SK-N-SH (cell line): ENCODE data around the gene JADE3. TPM values are rescaled to one million over a fixed set of nuclear protein-coding genes. Genes with fewer than 3 reads are reported as not detected.

ENCODE experiments used
- CTCF ChIA-PET: fragments of 300-600, 350-600 bp; formaldehyde crosslinking; extraction: SDS; loops from one replicate; lab custom pipeline; 2021; lab: Yijun Ruan, JAX
- POLR2A ChIA-PET: fragments of 350-600 bp; sonication (Branson Sonifier 250); formaldehyde crosslinking; extraction: SDS; loops from one replicate; lab custom pipeline; 2020; ENCODE audit warnings: antibody characterized with exemption, inconsistent platforms; lab: Yijun Ruan, JAX
- DNase-seq: peaks from one replicate; pipeline ENCODE4 v3.0.0; 2012
- H2AFZ ChIP-seq: fragments of 200-600 bp; sonication (generic); 2 replicates; pipeline ENCODE4 v1.8.1; 2016; ENCODE audit warnings: antibody characterized with exemption, mild to moderate bottlenecking, low read depth
- H3F3A ChIP-seq: fragments of 200-600 bp; sonication (generic); replicated peaks from 2 replicates; pipeline ENCODE3; 2016; ENCODE audit warnings: antibody characterized with exemption, mild to moderate bottlenecking; ENCODE audit not compliant: insufficient read depth
- H3K27ac ChIP-seq, 2 experiments: fragments of 200-500 bp in 1 of 2; fragments of 200-600 bp in 1 of 2; sonication (Bioruptor generic) in 1 of 2; sonication (generic), shearing (Covaris generic) in 1 of 2; 2 replicates each; pipeline versions ENCODE4 v1.5.1 to v1.6.1; 2014 to 2016; ENCODE audit warnings: low read depth in 2 of 2, inconsistent platforms in 1 of 2, low read length in 1 of 2, mild to moderate bottlenecking in 1 of 2, mixed read lengths in 1 of 2
- H3K27me3 ChIP-seq: fragments of 200-600 bp; sonication (generic), shearing (Covaris generic); 2 replicates; pipeline ENCODE4 v1.6.1; 2016; ENCODE audit warnings: mixed run types; ENCODE audit not compliant: insufficient read depth
- H3K36me3 ChIP-seq, 2 experiments: fragments of 200-500 bp in 1 of 2; fragments of 200-600 bp in 1 of 2; sonication (Bioruptor generic) in 1 of 2; sonication (generic) in 1 of 2; replicated peaks in 1 of 2; 2 replicates each; pipeline versions ENCODE3 to v1.5.1; 2014 to 2016; ENCODE audit warnings: low read length in 1 of 2, mild to moderate bottlenecking in 1 of 2; ENCODE audit not compliant: insufficient read depth in 2 of 2, control insufficient read depth in 1 of 2
- H3K4me1 ChIP-seq, 2 experiments: fragments of 200-500 bp in 1 of 2; fragments of 200-600 bp in 1 of 2; sonication (Bioruptor generic) in 1 of 2; sonication (generic), shearing (Covaris generic) in 1 of 2; 2 replicates each; pipeline versions ENCODE4 v1.5.1 to v1.6.1; 2014 to 2016; ENCODE audit warnings: low read depth in 1 of 2, low read length in 1 of 2, mixed run types in 1 of 2; ENCODE audit not compliant: insufficient read depth in 2 of 2, control insufficient read depth in 1 of 2
- H3K4me2 ChIP-seq: fragments of 200-600 bp; sonication (generic), shearing (Covaris generic); 2 replicates; pipeline ENCODE4 v1.6.1; 2017; ENCODE audit warnings: mixed run types
- H3K4me3 ChIP-seq, 2 experiments: fragments of 200-500 bp in 1 of 2; fragments of 200-600 bp in 1 of 2; sonication (Bioruptor generic) in 1 of 2; sonication (generic), shearing (Covaris generic) in 1 of 2; 2 replicates each; pipeline versions ENCODE4 v1.5.1 to v1.8.1; 2014 to 2016; ENCODE audit warnings: low read depth in 2 of 2, inconsistent platforms in 1 of 2, low read length in 1 of 2, mild to moderate bottlenecking in 1 of 2, mixed read lengths in 1 of 2, moderate library complexity in 1 of 2
- H3K79me2 ChIP-seq: fragments of 200-600 bp; sonication (generic); 2 replicates; pipeline ENCODE4 v1.8.1; 2017; ENCODE audit warnings: mild to moderate bottlenecking; ENCODE audit not compliant: insufficient read depth
- H3K9ac ChIP-seq: fragments of 200-600 bp; sonication (generic); 2 replicates; pipeline ENCODE4 v1.6.1; 2017; ENCODE audit warnings: mixed run types
- H3K9me2 ChIP-seq: fragments of 200-600 bp; sonication (generic); 2 replicates; pipeline ENCODE4 v1.6.1; 2017; ENCODE audit warnings: mixed run types
- H3K9me3 ChIP-seq: fragments of 200-600 bp; sonication (generic); 2 replicates; pipeline ENCODE4 v1.6.1; 2017; ENCODE audit warnings: mixed run types, mild to moderate bottlenecking, moderate library complexity
- H4K20me1 ChIP-seq: fragments of 200-600 bp; sonication (generic); 2 replicates; pipeline ENCODE4 v1.6.1; 2017; ENCODE audit warnings: mild to moderate bottlenecking, mixed run types; ENCODE audit not compliant: insufficient read depth
- EP300 ChIP-seq, 2 experiments: IDR thresholded peaks; 2 replicates each; pipeline versions ENCODE4 v1.4.0 to v1.6.1; 2012; ENCODE audit warnings: borderline replicate concordance in 1 of 2, low read depth in 1 of 2, low read length in 1 of 2
- FOXJ3 ChIP-seq: sonication (generic); formaldehyde crosslinking; IDR thresholded peaks from 2 replicates; pipeline ENCODE4 v1.5.1; 2020; ENCODE audit warnings: mild to moderate bottlenecking, missing genetic modification reagents
- FOXM1 ChIP-seq: IDR thresholded peaks from 2 replicates; pipeline ENCODE4 v1.4.0; 2012; ENCODE audit warnings: low read depth, mild to moderate bottlenecking
- GATA2 ChIP-seq: sonication (generic); formaldehyde crosslinking; IDR thresholded peaks from 2 replicates; pipeline ENCODE4 v1.5.0; 2020; ENCODE audit warnings: mild to moderate bottlenecking, missing genetic modification reagents
- MXI1 ChIP-seq: IDR thresholded peaks from 2 replicates; pipeline ENCODE4 v1.6.1; 2012; ENCODE audit warnings: mild to moderate bottlenecking, low read depth, low read length, improper control_type of control experiment
- NRF1 ChIP-seq: IDR thresholded peaks from 2 replicates; pipeline ENCODE4 v1.6.1; 2012; ENCODE audit warnings: low read depth, mild to moderate bottlenecking, low read length
- POLR2AphosphoS5 ChIP-seq: IDR thresholded peaks from 2 replicates; pipeline ENCODE4 v1.6.1; 2012; ENCODE audit warnings: low read depth, low read length
- RAD21 ChIP-seq: IDR thresholded peaks from 2 replicates; pipeline ENCODE4 v1.6.1; 2012; ENCODE audit warnings: mild to moderate bottlenecking, low read length
- RXRA ChIP-seq: IDR thresholded peaks from 2 replicates; pipeline ENCODE4 v1.4.0; 2012; ENCODE audit warnings: low read depth, mild to moderate bottlenecking, borderline replicate concordance
- TAF1 ChIP-seq: IDR thresholded peaks from 2 replicates; pipeline ENCODE4 v1.6.1; 2012; ENCODE audit warnings: low read depth, mild to moderate bottlenecking, low read length, moderate library complexity, borderline replicate concordance
- TCF12 ChIP-seq: IDR thresholded peaks from 2 replicates; pipeline ENCODE4 v1.4.0; 2012
- YY1 ChIP-seq: IDR thresholded peaks from 2 replicates; pipeline ENCODE4 v1.4.0; 2012; ENCODE audit warnings: low read depth, mild to moderate bottlenecking
- WGBS: methylation state at CpG from one replicate; pipeline ENCODE4 v1.1.6; 2017; ENCODE audit warnings: low lambda C conversion rate; 5-methylcytosine and 5-hydroxymethylcytosine counted together
- polyA plus RNA-seq, 3 experiments: library from polyadenylated mRNA; depleted of rRNA; stranded (reverse); fragments of >200 nt; gene quantifications; 2 replicates each; pipeline ENCODE4 v1.2.3, GENCODE V29; 2012
- TF ChIP-seq, protein P1 (sequence below): fragments of 150-350 bp; IDR thresholded peaks from 2 replicates; pipeline ENCODE4 v1.6.1; 2017; ENCODE audit warnings: antibody characterized with exemption, low read length, low read depth, borderline replicate concordance
- TF ChIP-seq, protein P2 (sequence below): fragments of 150-350 bp; IDR thresholded peaks from 2 replicates; pipeline ENCODE4 v1.6.1; 2016; ENCODE audit warnings: mild to moderate bottlenecking, low read depth, low read length
- TF ChIP-seq, protein P3 (sequence below): IDR thresholded peaks from 2 replicates; pipeline ENCODE4 v1.4.0; 2012; ENCODE audit warnings: low read depth

The JADE3 gene
- polyA plus RNA-seq, 1 of the 3 experiments (the other 2 are of a cell fraction) = 3.0 TPM

DNA sequence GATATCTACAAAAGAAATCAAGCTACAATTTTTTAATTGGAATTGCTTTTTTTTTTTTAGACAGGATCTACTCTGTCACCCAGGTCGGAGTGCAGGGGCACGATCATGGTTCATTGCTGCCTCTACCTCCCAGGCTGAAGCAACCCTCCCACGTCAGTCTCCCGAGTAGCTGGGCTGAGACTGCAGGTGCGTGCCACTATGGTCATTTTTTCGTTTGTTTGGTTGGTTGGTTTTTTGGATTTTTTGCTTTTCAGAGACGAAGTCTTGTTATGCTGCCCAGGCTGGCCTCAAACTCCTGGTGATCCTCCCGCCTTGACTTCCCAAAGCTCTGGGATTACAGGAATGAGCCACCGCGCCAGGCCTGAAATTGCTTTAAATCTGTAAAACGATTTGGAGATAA is 181.6 kb downstream of the JADE3 start (continued):
- no peak for TF ChIP-seq YY1
- TF ChIP-seq GATA2 (CRISPR knock-in tag) = no peak
- TF ChIP-seq RXRA = no peak

DNA sequence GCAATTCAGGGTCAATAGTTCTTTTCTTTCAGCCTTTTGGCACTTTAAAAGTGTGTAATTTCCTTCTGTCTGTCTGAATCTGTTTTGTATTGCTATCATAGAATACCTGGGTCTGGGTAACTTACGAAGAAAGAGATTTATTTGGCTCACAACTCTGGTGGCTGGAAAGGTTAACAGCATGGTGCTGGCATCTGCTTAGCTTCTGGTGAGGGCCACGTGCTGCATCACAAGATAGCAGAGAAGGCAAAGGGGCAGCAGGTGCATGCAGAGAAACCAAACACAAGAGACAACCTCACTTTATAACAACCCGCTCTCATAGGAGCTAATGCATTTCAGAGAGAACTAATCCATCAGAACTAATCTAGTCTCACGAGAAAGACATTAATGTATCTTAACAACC is 184.8 kb downstream of the JADE3 start:
- no peaks in the 10 kb centered on the region for H3K9me3 ChIP-seq
- H3K36me3 ChIP-seq = no peaks in the 10 kb centered on the region
- CTCF ChIA-PET = no interaction called here
- 54% methylated on average over 4 of the region's 4 CpGs for WGBS
- TF ChIP-seq FOXJ3 (CRISPR knock-in tag) (no peak), POLR2AphosphoS5 (no peak), NRF1 (no peak), RAD21 (no peak), YY1 (no peak), TCF12 (no peak), FOXM1 (no peak), EP300 (IDR thresholded peaks at IDR 0.05; ENCODE audit: borderline replicate concordance in 1 of 2, low read depth in 1 of 2, low read length in 1 of 2) (no peak), TAF1 (no peak), MXI1 (no peak)
- TF ChIP-seq, protein P1, sequence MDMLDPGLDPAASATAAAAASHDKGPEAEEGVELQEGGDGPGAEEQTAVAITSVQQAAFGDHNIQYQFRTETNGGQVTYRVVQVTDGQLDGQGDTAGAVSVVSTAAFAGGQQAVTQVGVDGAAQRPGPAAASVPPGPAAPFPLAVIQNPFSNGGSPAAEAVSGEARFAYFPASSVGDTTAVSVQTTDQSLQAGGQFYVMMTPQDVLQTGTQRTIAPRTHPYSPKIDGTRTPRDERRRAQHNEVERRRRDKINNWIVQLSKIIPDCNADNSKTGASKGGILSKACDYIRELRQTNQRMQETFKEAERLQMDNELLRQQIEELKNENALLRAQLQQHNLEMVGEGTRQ = no peak
- TF ChIP-seq, protein P2, sequence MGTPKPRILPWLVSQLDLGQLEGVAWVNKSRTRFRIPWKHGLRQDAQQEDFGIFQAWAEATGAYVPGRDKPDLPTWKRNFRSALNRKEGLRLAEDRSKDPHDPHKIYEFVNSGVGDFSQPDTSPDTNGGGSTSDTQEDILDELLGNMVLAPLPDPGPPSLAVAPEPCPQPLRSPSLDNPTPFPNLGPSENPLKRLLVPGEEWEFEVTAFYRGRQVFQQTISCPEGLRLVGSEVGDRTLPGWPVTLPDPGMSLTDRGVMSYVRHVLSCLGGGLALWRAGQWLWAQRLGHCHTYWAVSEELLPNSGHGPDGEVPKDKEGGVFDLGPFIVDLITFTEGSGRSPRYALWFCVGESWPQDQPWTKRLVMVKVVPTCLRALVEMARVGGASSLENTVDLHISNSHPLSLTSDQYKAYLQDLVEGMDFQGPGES = no peak
- TF ChIP-seq, protein P3, sequence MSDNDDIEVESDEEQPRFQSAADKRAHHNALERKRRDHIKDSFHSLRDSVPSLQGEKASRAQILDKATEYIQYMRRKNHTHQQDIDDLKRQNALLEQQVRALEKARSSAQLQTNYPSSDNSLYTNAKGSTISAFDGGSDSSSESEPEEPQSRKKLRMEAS = no peak
- H3K4me2 ChIP-seq = no peak overlapping the region
- H4K20me1 ChIP-seq = no peaks in the 10 kb centered on the region
- H2AFZ ChIP-seq = no peak overlapping the region
- no peaks in the 10 kb centered on the region for H3F3A ChIP-seq
- H3K9ac ChIP-seq = no peak overlapping the region
- POLR2A ChIA-PET = no interaction called here
- no peak overlapping the region for H3K27ac ChIP-seq
- DNase-seq = no peak
- no peaks in the 10 kb centered on the region for H3K9me2 ChIP-seq
- no peaks in the 10 kb centered on the region for H3K4me1 ChIP-seq
- H3K79me2 ChIP-seq = no peaks in the 10 kb centered on the region
- peaks cover 10% of the 10 kb centered on the region; the same call in 1 of the 2 replicates for H3K27me3 ChIP-seq
- H3K4me3 ChIP-seq = no peak overlapping the region
